ENCODE results near the gene TNFRSF14. TPM values are rescaled to one million over a fixed set of nuclear protein-coding genes. Genes with fewer than 3 reads are reported as not detected.

TNFRSF14 gene
- total and polyA plus RNA-seq, 9 of the 15 experiments (the other 6 are each of a cell fraction or from before 2014, with no cell fraction given): 0.11 to 2.3 (median 0.68) TPM; not detected in 2

- TF ChIP-seq SRSF7 (optimal IDR thresholded peaks at IDR 0.05; ENCODE audit: low read depth, low read length): no peak
- peak; percentile 5; the same call in 1 of the 2 replicates for TF ChIP-seq NCOR1 (IDR thresholded peaks at IDR 0.05)
- TF ChIP-seq, protein P1, sequence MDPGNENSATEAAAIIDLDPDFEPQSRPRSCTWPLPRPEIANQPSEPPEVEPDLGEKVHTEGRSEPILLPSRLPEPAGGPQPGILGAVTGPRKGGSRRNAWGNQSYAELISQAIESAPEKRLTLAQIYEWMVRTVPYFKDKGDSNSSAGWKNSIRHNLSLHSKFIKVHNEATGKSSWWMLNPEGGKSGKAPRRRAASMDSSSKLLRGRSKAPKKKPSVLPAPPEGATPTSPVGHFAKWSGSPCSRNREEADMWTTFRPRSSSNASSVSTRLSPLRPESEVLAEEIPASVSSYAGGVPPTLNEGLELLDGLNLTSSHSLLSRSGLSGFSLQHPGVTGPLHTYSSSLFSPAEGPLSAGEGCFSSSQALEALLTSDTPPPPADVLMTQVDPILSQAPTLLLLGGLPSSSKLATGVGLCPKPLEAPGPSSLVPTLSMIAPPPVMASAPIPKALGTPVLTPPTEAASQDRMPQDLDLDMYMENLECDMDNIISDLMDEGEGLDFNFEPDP (CRISPR knock-in tag; IDR thresholded peaks at IDR 0.05): no peak
- no peak for TF ChIP-seq U2AF2 (optimal IDR thresholded peaks at IDR 0.05; ENCODE audit: low read depth, low read length)
- TF ChIP-seq ILF3 (IDR thresholded peaks at IDR 0.05; ENCODE audit: borderline replicate concordance): no peak; the same call in 1 of the 2 replicates
- TF ChIP-seq EP300 (IDR thresholded peaks at IDR 0.05; ENCODE audit: low read length): no peak
- no peak for TF ChIP-seq ZNF707 (CRISPR knock-in tag; conservative IDR thresholded peaks at IDR 0.05)
- TF ChIP-seq POLR2H (tag; IDR thresholded peaks at IDR 0.05; ENCODE audit: low read depth): no peak
- TF ChIP-seq MAFG (tag; conservative IDR thresholded peaks at IDR 0.05): no peak
- TF ChIP-seq, protein P2, sequence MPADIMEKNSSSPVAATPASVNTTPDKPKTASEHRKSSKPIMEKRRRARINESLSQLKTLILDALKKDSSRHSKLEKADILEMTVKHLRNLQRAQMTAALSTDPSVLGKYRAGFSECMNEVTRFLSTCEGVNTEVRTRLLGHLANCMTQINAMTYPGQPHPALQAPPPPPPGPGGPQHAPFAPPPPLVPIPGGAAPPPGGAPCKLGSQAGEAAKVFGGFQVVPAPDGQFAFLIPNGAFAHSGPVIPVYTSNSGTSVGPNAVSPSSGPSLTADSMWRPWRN (IDR thresholded peaks at IDR 0.05; ENCODE audit: low read depth): no peak
- no peak for TF ChIP-seq NELFE (IDR thresholded peaks at IDR 0.05; ENCODE audit: insufficient read depth, insufficient read length)
- TF ChIP-seq NR1H2 (CRISPR knock-in tag; IDR thresholded peaks at IDR 0.05): peak; percentile 92; the same call in 1 of the 2 replicates
- peak; percentile 21; the same call in 1 of the 2 replicates for TF ChIP-seq ARID4B (CRISPR knock-in tag; IDR thresholded peaks at IDR 0.05)
- no peak for TF ChIP-seq PREB (CRISPR knock-in tag; IDR thresholded peaks at IDR 0.05)
- no peak for TF ChIP-seq JUN (IDR thresholded peaks at IDR 0.05; ENCODE audit: borderline replicate concordance, low read depth, low read length)
- no peak for TF ChIP-seq JUN (CRISPR knock-in tag; IDR thresholded peaks at IDR 0.05; ENCODE audit: borderline replicate concordance)
- no peak for TF ChIP-seq NFE2L1 (tag; IDR thresholded peaks at IDR 0.05; ENCODE audit: borderline replicate concordance, low read depth)
- no peak for TF ChIP-seq ZNF174 (CRISPR knock-in tag; IDR thresholded peaks at IDR 0.05)
These were observed 10.2 kb upstream of the TNFRSF14 start (continued) for GRCh38 chr1:2545754-2546514.
